ENCODE results near the gene DCLRE1C. TPM values are rescaled to one million over a fixed set of nuclear protein-coding genes. Genes with fewer than 3 reads are reported as not detected.

The DCLRE1C gene
- total and polyA plus RNA-seq, 2 donors (not counting 3 experiments of a cell fraction or from before 2014, with no cell fraction given) = 2.1 to 15.8 TPM

DNA sequence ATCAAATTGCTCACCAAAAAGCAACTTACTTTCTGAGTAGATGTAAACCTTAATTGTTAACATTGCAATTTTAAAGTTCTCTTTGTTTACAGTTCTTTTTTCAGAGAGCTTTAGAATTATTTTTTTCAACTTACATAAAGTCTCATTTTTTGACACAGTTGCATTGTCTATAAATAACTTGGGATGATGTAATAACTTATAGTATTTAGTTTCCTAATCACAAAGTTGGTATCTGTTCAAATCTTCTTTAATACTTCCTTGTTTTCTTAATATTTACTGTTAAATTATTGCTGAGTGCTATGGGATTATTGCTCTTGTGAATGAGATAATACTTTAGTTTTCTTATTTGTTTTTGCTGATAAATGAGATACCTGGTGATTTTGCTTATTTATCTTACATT is 94.1 kb downstream of the DCLRE1C start:
- POLR2A ChIA-PET = no interaction called here

More for the DNA sequence above, 94.1 kb downstream of the DCLRE1C start:
- H3K4me3 ChIP-seq (replicated peaks in 1 of 3; ENCODE audit: insufficient read depth in 1 of 3, low read depth in 1 of 3, low read length in 3 of 3) = no peak overlapping the region
- no TSS peak for BruUV-seq (replicated peaks)
- H3K27ac ChIP-seq (ENCODE audit: insufficient read depth, low read depth, low read length) = no peak overlapping the region
- H3K79me2 ChIP-seq (ENCODE audit: control insufficient read depth, insufficient read depth, low read length) = no peaks in the 10 kb centered on the region
- TF ChIP-seq FOS (IDR thresholded peaks at IDR 0.05; ENCODE audit: borderline replicate concordance, insufficient read depth, low read length) (no peak), CTCF (IDR thresholded peaks at IDR 0.05; ENCODE audit: extremely low read depth in 1 of 2, insufficient read depth in 1 of 2, low read depth in 1 of 2, low read length in 2 of 2) (no peak), POLR2AphosphoS5 (IDR thresholded peaks at IDR 0.05; ENCODE audit: insufficient read depth, low read depth, low read length) (no peak), GATA2 (IDR thresholded peaks at IDR 0.05; ENCODE audit: insufficient read depth, insufficient read length, low read depth, low read length) (no peak), EZH2 (IDR thresholded peaks at IDR 0.05; ENCODE audit: borderline replicate concordance, low read depth, low read length, severe bottlenecking) (no peak), JUN (IDR thresholded peaks at IDR 0.05; ENCODE audit: borderline replicate concordance, insufficient read depth, insufficient read length, low read depth) (no peak), MYC (IDR thresholded peaks at IDR 0.05; ENCODE audit: low read depth, low read length) (no peak), POLR2A (IDR thresholded peaks at IDR 0.05; ENCODE audit: low read depth, low read length) (no peak)
- TF ChIP-seq, protein P1, sequence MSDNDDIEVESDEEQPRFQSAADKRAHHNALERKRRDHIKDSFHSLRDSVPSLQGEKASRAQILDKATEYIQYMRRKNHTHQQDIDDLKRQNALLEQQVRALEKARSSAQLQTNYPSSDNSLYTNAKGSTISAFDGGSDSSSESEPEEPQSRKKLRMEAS (IDR thresholded peaks at IDR 0.05; ENCODE audit: insufficient read depth, insufficient read length) = no peak
- H3K27me3 ChIP-seq (ENCODE audit: control insufficient read depth in 2 of 2, insufficient read depth in 2 of 2, low read length in 2 of 2) = no peaks in the 10 kb centered on the region
- H3K4me1 ChIP-seq (ENCODE audit: control insufficient read depth, extremely low read depth, insufficient read depth, low read length) = no peaks in the 10 kb centered on the region
- H3K9ac ChIP-seq (replicated peaks; ENCODE audit: extremely low read depth, insufficient read depth, low read length) = no peak overlapping the region
- no peak overlapping the region for H2AFZ ChIP-seq (ENCODE audit: low read depth, low read length)
- DNase-seq (ENCODE audit: low read depth, low spot score) = no peak
- no peaks in the 10 kb centered on the region for H3K9me1 ChIP-seq (replicated peaks; ENCODE audit: control insufficient read depth, extremely low read depth, insufficient read depth, low read length)
- H3K9me3 ChIP-seq (replicated peaks; ENCODE audit: control insufficient read depth, insufficient read depth, low read length) = no peaks in the 10 kb centered on the region
- H4K20me1 ChIP-seq (replicated peaks; ENCODE audit: control insufficient read depth, extremely low read depth, insufficient read depth, low read length) = no peaks in the 10 kb centered on the region
- CTCF ChIA-PET = interaction anchor here (1.0 to 1.5 kb wide), 2 partner anchors 12 to 361 kb away, joined by 3 read pairs; no protein-coding TSS in a partner anchor
- dilution Hi-C loops (cut with MboI; ENCODE audit: extremely low pct_ligation_motif_present, low sequenced_read_pairs) = no loop called here
- H3K36me3 ChIP-seq (ENCODE audit: control insufficient read depth in 2 of 2, extremely low read depth in 1 of 2, insufficient read depth in 2 of 2, low read length in 2 of 2) = peaks cover 0 to 4% of the 10 kb centered on the region in 2 experiments
- intact Hi-C loops (cut with micrococcal nuclease) = no loop called here
- FAIRE-seq = no peak
- no peak overlapping the region for H3K4me2 ChIP-seq (ENCODE audit: insufficient read depth, low read length)

Data from endothelial cell of umbilical vein (primary cell).